ENCODE results near the gene WDFY3. TPM values are rescaled to one million over a fixed set of nuclear protein-coding genes. Genes with fewer than 3 reads are reported as not detected.
A peak's percentile ranks its signal among the peaks of the same experiment; 100 is the strongest.

WDFY3 gene
- total RNA-seq, result 100 to 1,000 TPM in 1 of 4 donors, 10 to 100 TPM in 3; 31.7 to 139 (median 65.2) TPM

- H3K36me3 ChIP-seq, result no peaks in the 10 kb centered on the region
- peak within 1 kb of the TSS; percentile 62 to 93 (median 82) for H3K27ac ChIP-seq
- H3K27me3 ChIP-seq, result no peaks in the 10 kb centered on the region
- H3K4me1 ChIP-seq, result peaks cover 0 to 15% (median 0%) of the 10 kb centered on the region in 4 donors
- no peaks in the 10 kb centered on the region for H3K9me3 ChIP-seq
- H3K4me3 ChIP-seq, result peak within 1 kb of the TSS; percentile 52 to 97 (median 74)
- TF ChIP-seq CTCF (IDR thresholded peaks at IDR 0.05) (peak in 1 of 6 experiments; percentile 18), POLR2A (IDR thresholded peaks at IDR 0.05) (peak; percentile 52)
- peak; percentile 22 to 82 (median 78) for DNase-seq
Measured at GRCh38 chr4:84966382-84967242, at the start of gene WDFY3. TSS of gene WDFY3 (minus strand) at chr4:84966690. CDS start at chr4:84860591, 106,099 bp downstream.

- TF ChIP-seq POLR2A (IDR thresholded peaks at IDR 0.05) (no peak), CTCF (IDR thresholded peaks at IDR 0.05) (no peak)
- no peaks in the 10 kb centered on the region for H3K36me3 ChIP-seq
Measured at GRCh38 chr4:85005865-85006377, 39.4 kb upstream of the WDFY3 start.

GRCh38 chr4:85000343-85000742 is 33.9 kb upstream of the WDFY3 start:
- Histone ChIP-seq H3K27ac (no peak overlapping the region), H3K27me3 (no peaks in the 10 kb centered on the region), H3K4me1 (no peaks in the 10 kb centered on the region), H3K4me3 (no peak overlapping the region), H3K9me3 (no peaks in the 10 kb centered on the region), H3K36me3 (no peaks in the 10 kb centered on the region)
- TF ChIP-seq POLR2A (IDR thresholded peaks at IDR 0.05) (no peak), CTCF (IDR thresholded peaks at IDR 0.05) (no peak)
- no peak for DNase-seq

More at GRCh38 chr4:85005865-85006377, 39.4 kb upstream of the WDFY3 start:
- no peak overlapping the region for H3K4me3 ChIP-seq
- H3K4me1 ChIP-seq, result no peaks in the 10 kb centered on the region
- no peaks in the 10 kb centered on the region for H3K27me3 ChIP-seq
- no peak overlapping the region for H3K27ac ChIP-seq
- DNase-seq, result no peak
- H3K9me3 ChIP-seq, result no peaks in the 10 kb centered on the region

GRCh38 chr4:84995386-84995785 is 28.9 kb upstream of the WDFY3 start:
- no peaks in the 10 kb centered on the region for H3K9me3 ChIP-seq
- H3K4me1 ChIP-seq, result no peaks in the 10 kb centered on the region
- no peaks in the 10 kb centered on the region for H3K27me3 ChIP-seq
- H3K27ac ChIP-seq, result no peak overlapping the region
- no peak overlapping the region for H3K4me3 ChIP-seq
- no peak for TF ChIP-seq POLR2A (IDR thresholded peaks at IDR 0.05)
- no peak for TF ChIP-seq CTCF (IDR thresholded peaks at IDR 0.05)
- DNase-seq, result no peak
- no peaks in the 10 kb centered on the region for H3K36me3 ChIP-seq

- H3K9me3 ChIP-seq, result no peaks in the 10 kb centered on the region
- H3K27ac ChIP-seq, result no peak overlapping the region
- no peak for DNase-seq
- no peaks in the 10 kb centered on the region for H3K36me3 ChIP-seq
- H3K27me3 ChIP-seq, result no peaks in the 10 kb centered on the region
- H3K4me3 ChIP-seq, result no peak overlapping the region
- TF ChIP-seq CTCF (IDR thresholded peaks at IDR 0.05), result no peak
- TF ChIP-seq POLR2A (IDR thresholded peaks at IDR 0.05), result no peak
- H3K4me1 ChIP-seq, result no peaks in the 10 kb centered on the region
Measured at GRCh38 chr4:84994280-84994679, 27.8 kb upstream of the WDFY3 start.

Data from Peyer's patch (tissue), 4 donors.